HAP-1 (cell line): ENCODE results near the gene STK33.
"Not testable (repeated sequence)": the region's sequence is repeated elsewhere in the genome, so short reads cannot be mapped to it uniquely, and the experiment has no call there.

Experiments used
- DNase-seq, 2 experiments: peaks; one replicate each; pipeline ENCODE4 v3.0.0-alpha.2; 2016 to 2020; ENCODE audit warnings: low spot score in 2 of 2
- H3K27me3 ChIP-seq: fragments of 250-450 bp; sonication (Bioruptor Pico); 2 replicates; pipeline ENCODE4 v1.5.1; 2020; ENCODE audit warnings: low read depth, mild to moderate bottlenecking, moderate library complexity
- H3K36me3 ChIP-seq: fragments of 250-450 bp; sonication (Bioruptor Pico); replicated peaks from 2 replicates; pipeline ENCODE4 v1.5.1; 2020; ENCODE audit warnings: mild to moderate bottlenecking
- H3K4me1 ChIP-seq: fragments of 250-450 bp; sonication (Bioruptor Pico); 2 replicates; pipeline ENCODE4 v1.5.1; 2020; ENCODE audit warnings: mild to moderate bottlenecking
- H3K4me3 ChIP-seq: fragments of 250-450 bp; sonication (Bioruptor Pico); 2 replicates; pipeline ENCODE4 v1.5.1; 2020; ENCODE audit warnings: mild to moderate bottlenecking, moderate library complexity
- H3K9me3 ChIP-seq: fragments of 250-450 bp; sonication (Bioruptor Pico); 2 replicates; pipeline ENCODE4 v1.5.1; 2020; ENCODE audit warnings: mild to moderate bottlenecking, moderate library complexity
- in situ Hi-C: fragments of 300-500 bp; cut with MboI; formaldehyde crosslinking; loops from 3 replicates; pipeline ENCODE4 v1.14.3; 2020; ENCODE audit warnings: low sequenced_read_pairs, inconsistent platforms, mixed read lengths

The STK33 gene

DNA sequence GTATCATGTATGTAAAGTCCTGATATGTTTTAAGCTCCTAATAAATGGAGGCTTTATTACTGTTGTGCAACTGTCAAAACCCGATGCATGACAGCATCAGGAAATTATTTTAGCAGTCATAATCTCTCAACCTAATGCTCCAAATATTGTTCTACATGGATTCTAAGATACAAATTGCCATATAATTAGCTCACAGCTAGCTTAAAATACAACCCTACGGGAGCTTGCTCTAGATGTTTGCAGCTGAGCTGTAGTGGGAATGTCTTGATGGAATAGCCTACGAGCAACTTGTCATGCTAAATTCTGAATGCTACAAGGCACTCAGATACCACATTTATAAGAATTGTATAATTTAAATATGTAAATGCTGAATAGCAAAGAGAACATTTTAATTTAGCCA is 109.8 kb downstream of the STK33 start:
- Histone ChIP-seq H3K4me3 (no peak overlapping the region), H3K36me3 (no peaks in the 10 kb centered on the region), H3K9me3 (no peaks in the 10 kb centered on the region), H3K4me1 (no peaks in the 10 kb centered on the region), H3K27me3 (no peaks in the 10 kb centered on the region)
- no peak for DNase-seq
- in situ Hi-C loops: no loop called here

DNA sequence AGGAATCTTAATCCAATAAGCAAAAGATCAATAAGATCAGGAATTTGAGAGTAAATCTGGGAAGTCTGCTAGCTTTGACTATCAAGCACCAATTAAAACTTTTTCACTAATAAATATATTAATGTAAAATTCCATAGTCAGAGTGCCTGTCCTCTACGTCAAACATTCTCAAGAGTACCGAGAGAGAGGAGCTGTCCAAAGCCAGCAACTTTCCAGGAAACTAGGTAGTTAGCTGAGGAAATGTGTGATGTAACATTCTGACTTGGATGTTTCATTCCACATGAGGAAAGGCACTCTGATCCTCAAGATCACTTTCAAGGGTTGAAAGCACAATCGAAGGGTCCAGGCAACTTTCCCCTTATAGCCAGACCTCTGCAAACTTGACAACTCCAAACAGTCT is 113.2 kb downstream of the STK33 start:
- in situ Hi-C loops: no loop called here
- Histone ChIP-seq H3K36me3 (no peaks in the 10 kb centered on the region), H3K4me3 (no peak overlapping the region), H3K27me3 (no peaks in the 10 kb centered on the region), H3K9me3 (no peaks in the 10 kb centered on the region), H3K4me1 (no peaks in the 10 kb centered on the region)
- DNase-seq: no peak

DNA sequence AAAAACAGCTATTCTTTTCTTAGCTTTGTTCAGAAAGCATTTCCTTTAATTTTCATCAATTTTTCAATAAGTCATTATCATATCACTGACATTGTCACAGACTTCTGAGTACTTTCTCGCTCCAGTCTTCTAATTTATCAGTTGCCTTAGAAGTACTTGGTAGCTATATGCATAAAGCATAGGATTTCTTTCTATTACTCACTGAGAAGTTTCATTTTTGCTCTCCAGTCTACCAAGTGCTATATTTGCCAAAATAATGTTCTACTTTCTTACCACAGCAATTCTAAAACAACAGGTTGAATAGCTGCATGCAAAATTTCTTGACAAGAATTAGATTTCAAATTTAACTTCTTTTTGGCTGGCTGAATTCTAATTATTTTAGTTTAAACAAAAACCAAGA is 116.3 kb downstream of the STK33 start:
- H3K4me1 ChIP-seq: no peaks in the 10 kb centered on the region
- no peaks in the 10 kb centered on the region for H3K9me3 ChIP-seq
- no peaks in the 10 kb centered on the region for H3K27me3 ChIP-seq
- H3K4me3 ChIP-seq: no peak overlapping the region
- in situ Hi-C loops: no loop called here
- no peaks in the 10 kb centered on the region for H3K36me3 ChIP-seq
- no peak for DNase-seq

DNA sequence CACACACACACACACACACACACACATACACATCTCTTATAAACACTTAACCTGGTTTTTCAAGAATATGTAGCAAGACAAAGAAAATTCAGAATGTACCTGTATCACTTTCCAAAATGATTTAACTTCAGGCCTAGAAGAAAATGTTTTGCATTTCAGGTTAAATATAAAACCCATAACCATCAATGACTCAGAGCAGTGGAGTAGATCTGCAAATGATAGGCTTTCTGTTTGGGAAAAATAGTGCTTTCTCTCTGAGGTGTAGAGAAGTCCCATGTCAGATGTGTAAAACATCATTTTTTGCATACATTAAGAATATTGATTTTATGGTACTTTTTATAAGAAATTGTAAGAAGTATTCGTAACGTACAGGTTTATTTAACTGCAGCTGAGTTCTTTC is 116.9 kb downstream of the STK33 start:
- Histone ChIP-seq H3K9me3 (no peaks in the 10 kb centered on the region), H3K36me3 (no peaks in the 10 kb centered on the region), H3K27me3 (no peaks in the 10 kb centered on the region), H3K4me3 (no peak overlapping the region), H3K4me1 (no peaks in the 10 kb centered on the region)
- in situ Hi-C loops: no loop called here
- DNase-seq: no peak

DNA sequence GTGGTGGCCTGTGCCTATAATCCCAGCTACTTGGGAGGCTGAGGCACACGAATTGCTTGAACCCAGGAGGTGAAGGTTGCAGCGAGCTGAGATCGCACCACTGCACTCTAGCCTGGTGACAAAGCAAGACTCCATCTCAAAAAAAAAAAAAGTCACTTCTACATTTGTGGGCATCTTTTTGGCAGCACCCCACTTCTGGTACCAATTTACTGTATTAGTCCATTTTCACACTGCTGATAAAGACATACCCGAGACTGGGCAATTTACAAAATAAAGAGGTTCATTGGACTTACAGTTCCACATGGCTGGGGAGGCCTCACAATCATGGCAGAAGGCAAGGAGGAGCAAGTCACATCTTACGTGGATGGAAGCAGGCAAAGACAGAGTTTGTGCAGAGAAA is 126.2 kb downstream of the STK33 start:
- H3K4me3 ChIP-seq, H3K27me3 ChIP-seq, DNase-seq, H3K9me3 ChIP-seq, in situ Hi-C loops, H3K36me3 ChIP-seq: not testable (repeated sequence)
- H3K4me1 ChIP-seq: peaks cover 14% of the 10 kb centered on the region

DNA sequence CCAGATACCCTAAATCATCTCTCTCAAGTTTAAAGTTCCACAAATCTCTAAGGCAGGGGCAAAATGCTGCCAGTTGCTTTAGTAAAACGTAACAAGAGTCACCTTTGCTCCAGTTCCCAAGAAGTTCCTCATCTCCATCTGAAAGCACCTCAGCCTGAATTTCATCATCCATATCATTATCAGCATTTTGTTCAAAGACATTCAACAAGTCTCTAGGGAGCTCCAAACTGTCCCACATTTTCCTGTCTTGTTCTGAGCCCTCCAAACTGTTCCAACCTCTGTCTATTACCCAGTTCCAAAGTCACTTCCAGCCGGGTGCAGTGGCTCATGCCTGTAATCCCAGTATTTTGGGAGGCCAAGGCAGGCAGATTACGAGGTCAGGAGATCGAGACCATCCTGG is 126.7 kb downstream of the STK33 start:
- in situ Hi-C loops, H3K27me3 ChIP-seq, H3K4me3 ChIP-seq, H3K36me3 ChIP-seq, H3K9me3 ChIP-seq: not testable (repeated sequence)
- peaks cover 14% of the 10 kb centered on the region for H3K4me1 ChIP-seq
- DNase-seq: peak; percentile 53 to 79

DNA sequence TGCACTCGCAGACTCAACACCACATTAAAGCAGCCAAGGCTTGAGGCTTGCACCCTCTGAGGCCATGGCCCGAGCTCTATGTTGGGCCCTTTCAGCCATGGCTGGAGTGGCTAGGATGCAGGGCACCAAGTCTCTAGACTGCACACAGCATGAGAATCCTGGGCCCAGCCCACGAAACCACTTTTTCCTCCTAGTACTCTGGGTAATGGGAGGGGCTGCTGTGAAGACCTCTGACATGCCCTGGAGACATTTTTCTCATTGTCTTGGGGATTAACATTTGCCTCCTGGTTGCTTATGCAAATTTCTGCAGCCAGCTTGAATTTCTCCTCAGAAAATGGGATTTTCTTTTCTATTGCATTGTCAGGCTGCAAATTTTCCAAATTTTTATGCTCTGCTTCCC is 127.1 kb downstream of the STK33 start:
- H3K4me3 ChIP-seq, H3K27me3 ChIP-seq, H3K9me3 ChIP-seq, in situ Hi-C loops, H3K36me3 ChIP-seq: not testable (repeated sequence)
- DNase-seq: peak; percentile 74 to 81
- peaks cover 14% of the 10 kb centered on the region for H3K4me1 ChIP-seq

DNA sequence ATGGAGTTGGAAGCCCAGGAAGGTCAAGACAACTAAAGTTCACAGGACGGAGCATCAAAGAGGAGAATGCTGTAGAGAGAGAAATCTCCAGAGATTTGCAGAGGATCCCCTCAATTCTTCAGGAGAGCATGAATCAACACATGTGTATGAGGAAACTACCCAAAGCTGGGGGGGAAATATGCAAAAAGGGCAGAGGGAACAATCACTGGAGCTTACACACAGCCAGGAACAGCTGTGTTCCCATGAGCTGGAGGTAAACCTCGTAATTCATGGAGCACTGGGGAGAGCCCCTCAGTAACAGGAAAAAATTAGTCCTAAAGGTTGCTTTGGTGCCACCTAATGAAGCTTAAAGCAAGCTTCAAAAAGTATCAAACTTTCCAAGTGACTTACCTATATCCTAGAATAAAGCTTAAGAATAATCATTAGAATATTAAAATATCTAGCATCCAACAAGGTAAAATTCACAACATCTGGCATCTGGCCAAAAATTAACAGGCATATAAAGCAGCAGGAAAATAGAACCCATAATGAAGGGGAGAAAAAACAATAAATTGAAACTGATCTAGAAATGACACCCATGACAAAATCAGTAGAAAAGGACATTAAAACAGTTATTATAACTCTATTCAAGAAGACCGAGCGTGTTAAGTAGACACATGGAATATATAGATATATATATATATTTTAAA is 134.2 kb downstream of the STK33 start:
- Histone ChIP-seq H3K4me3 (no peak overlapping the region), H3K36me3 (no peaks in the 10 kb centered on the region), H3K27me3 (no peaks in the 10 kb centered on the region), H3K4me1 (peaks cover 16% of the 10 kb centered on the region), H3K9me3 (no peaks in the 10 kb centered on the region)
- in situ Hi-C loops: no loop called here
- DNase-seq: no peak

DNA sequence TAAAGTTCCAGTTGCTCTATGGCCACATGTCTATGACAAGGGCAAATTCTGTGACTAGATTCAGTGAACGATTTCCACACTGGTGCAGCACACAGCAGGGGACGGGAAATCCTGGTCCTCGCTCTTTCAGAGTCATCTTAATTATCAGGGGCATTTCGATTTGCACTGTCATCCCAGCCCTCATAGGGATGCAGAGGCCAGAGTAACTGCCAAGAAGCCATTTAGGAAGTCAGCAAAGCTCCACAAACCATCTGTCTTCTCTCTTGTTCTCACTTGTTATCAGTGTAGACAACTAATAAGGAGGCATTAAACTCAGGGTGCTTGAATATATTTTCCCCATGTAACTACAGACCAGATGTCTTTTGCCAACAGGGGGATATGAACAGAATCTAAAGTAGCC is 151.7 kb downstream of the STK33 start:
- no peak for DNase-seq
- no peaks in the 10 kb centered on the region for H3K9me3 ChIP-seq
- no peaks in the 10 kb centered on the region for H3K36me3 ChIP-seq
- in situ Hi-C loops: no loop called here
- H3K4me3 ChIP-seq: no peak overlapping the region
- H3K4me1 ChIP-seq: no peaks in the 10 kb centered on the region
- H3K27me3 ChIP-seq: no peaks in the 10 kb centered on the region

DNA sequence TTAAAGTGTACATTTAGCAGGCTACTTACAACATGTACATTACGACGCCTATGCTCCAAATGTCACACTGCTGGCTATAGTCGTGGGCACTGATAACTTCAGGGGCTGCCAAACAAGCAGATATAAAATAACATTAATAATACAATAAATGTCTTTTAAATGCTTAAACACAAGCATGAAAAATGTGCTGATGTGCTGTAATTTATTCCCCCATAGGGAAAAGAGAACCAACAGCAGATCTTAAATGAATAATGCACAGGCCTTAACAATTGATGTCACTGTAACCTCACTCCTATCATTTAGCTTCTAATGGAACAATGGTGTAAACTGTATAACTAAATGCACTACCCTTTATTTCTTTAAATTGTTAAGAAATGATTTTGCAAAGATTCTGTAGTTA is 153.4 kb downstream of the STK33 start:
- Histone ChIP-seq H3K4me3 (no peak overlapping the region), H3K36me3 (no peaks in the 10 kb centered on the region), H3K27me3 (no peaks in the 10 kb centered on the region), H3K4me1 (no peaks in the 10 kb centered on the region), H3K9me3 (no peaks in the 10 kb centered on the region)
- DNase-seq: no peak
- in situ Hi-C loops: no loop called here

DNA sequence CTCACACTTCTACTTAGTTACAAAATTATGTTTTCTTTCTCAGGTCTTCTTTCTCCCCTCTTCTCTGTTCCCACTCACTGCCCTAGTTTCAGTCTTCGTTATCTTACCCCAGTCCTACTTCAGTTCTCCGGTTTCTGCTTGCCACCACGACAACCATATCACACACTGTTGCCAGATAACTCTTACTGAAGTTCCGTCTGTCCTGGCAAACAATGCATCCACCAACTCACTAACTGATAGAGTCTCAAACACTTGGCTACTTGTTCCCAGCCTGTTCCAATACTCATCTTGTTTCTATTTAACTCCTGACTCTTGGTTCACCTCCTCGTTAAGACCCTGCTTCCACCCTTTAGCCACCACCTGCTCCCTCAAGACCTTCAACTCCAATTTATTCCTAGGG is 164.5 kb downstream of the STK33 start:
- no peak overlapping the region for H3K4me3 ChIP-seq
- H3K9me3 ChIP-seq: no peaks in the 10 kb centered on the region
- in situ Hi-C loops: no loop called here
- no peaks in the 10 kb centered on the region for H3K36me3 ChIP-seq
- H3K4me1 ChIP-seq: no peaks in the 10 kb centered on the region
- DNase-seq: no peak
- H3K27me3 ChIP-seq: no peaks in the 10 kb centered on the region

DNA sequence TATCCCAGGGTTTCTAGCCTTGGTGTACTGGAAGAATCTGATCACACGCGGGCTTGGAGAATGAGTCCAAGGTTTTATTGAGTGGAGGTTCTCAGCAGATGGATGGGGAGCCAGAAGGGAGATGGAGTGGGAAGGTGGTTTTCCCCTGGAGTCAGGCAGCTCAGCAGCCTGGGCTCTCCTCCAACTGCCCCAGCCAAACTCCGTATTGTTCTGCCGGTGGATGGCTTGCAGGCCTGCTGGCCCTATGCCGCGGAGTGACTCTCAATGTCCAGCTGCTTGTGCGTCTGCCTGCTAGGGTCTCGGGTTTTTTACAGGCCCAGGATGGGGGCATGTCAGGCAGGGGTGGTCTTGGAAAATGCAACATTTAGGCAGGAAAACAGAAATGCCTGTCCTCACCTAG is 168.0 kb downstream of the STK33 start:
- H3K27me3 ChIP-seq: no peaks in the 10 kb centered on the region
- in situ Hi-C loops: no loop called here
- DNase-seq: no peak
- H3K4me1 ChIP-seq: no peaks in the 10 kb centered on the region
- H3K9me3 ChIP-seq: no peaks in the 10 kb centered on the region
- no peak overlapping the region for H3K4me3 ChIP-seq
- no peaks in the 10 kb centered on the region for H3K36me3 ChIP-seq

DNA sequence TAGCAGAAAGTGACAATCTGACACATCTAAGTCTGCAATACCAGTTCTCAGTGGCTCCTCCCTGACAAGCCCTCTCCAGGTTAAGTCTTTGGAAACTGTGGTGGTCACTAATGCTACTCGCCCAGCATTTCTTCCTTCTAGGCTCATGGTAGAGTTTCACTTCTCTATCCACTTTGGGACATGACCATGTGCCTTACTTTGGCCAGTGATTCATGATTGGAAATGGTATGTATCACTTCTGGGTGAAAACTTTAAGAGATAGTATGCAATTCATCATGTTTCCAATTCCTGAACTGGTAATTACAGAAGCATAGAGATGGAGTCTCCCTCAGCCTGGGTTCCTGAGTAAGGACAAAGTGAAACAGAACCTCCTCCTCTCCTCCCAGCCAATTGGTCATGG is 178.8 kb downstream of the STK33 start:
- H3K36me3 ChIP-seq: no peaks in the 10 kb centered on the region
- H3K27me3 ChIP-seq: no peaks in the 10 kb centered on the region
- H3K9me3 ChIP-seq: no peaks in the 10 kb centered on the region
- no peaks in the 10 kb centered on the region for H3K4me1 ChIP-seq
- in situ Hi-C loops: no loop called here
- DNase-seq: no peak
- no peak overlapping the region for H3K4me3 ChIP-seq

DNA sequence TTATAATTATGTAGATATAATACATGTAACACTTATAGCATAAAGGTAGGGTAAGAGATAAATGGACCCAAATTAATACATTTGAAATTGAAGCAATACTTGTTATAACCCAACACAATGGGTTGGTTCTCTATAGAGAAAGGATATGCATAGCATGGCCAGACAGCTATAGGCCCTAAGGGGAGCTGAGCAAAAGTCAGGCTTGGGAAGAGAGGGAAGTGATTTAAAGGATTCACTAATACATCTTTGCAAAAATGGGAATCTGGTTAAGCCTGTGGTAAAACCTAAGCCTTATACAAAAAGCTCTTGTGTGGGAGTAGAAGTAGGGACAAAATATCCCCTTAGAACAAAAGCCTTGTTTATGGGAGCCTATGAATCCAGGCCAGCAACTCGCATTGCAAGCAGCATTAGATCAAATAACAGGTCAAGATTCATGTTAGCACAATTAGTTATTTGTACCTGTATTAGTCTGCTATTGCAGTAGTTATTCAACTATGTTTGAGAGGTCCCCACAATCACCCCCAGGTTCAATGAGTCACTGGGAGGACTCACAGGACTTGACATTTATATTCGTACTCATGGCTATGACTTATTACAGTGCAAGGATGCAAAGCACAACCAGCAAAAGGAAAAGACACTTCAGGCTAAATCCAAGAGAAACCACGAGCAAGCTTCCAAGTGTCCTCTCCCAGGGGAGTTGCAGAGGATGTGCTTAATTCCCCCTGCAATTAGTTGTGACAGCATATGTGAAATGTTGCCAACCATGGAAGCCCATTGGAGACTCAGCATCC is 185.7 kb downstream of the STK33 start:
- Histone ChIP-seq H3K4me3 (no peak overlapping the region), H3K9me3 (no peaks in the 10 kb centered on the region), H3K4me1 (peaks cover 7% of the 10 kb centered on the region), H3K27me3 (no peaks in the 10 kb centered on the region), H3K36me3 (no peaks in the 10 kb centered on the region)
- in situ Hi-C loops: no loop called here
- peak; percentile 60 to 78 for DNase-seq
